Stimulated activated naive CD8-positive, alpha-beta T cell treated with anti-CD3 and anti-CD28 coated beads, Interleukin-15, amount 100 ng/mL, for 72 hours (primary cell): ENCODE measurements around the gene AGO3.

Experiments
- ATAC-seq: fragments of 150-1000 bp; cut with Tn5 transposase; 2 replicates; pipeline ENCODE4 v1.10.0; 2021; ENCODE audit warnings: mild to moderate bottlenecking, moderate library complexity
- DNase-seq, 2 donors: peaks; one replicate each; pipeline ENCODE4 v3.0.0; 2021 to 2022
- H3K27ac Mint-ChIP-seq, 2 donors: one replicate each; pipeline ENCODE4 v1.8.0; 2022; ENCODE audit warnings: mild to moderate bottlenecking in 2 of 2, mixed read lengths in 2 of 2, moderate library complexity in 2 of 2
- H3K27me3 Mint-ChIP-seq: one replicate; pipeline ENCODE4 v1.8.0; 2022; ENCODE audit warnings: mixed read lengths
- H3K4me1 Mint-ChIP-seq: one replicate; pipeline ENCODE4 v1.8.0; 2022; ENCODE audit warnings: mild to moderate bottlenecking, mixed read lengths
- H3K4me3 Mint-ChIP-seq, 2 donors: one replicate each; pipeline ENCODE4 v1.8.0; 2022; ENCODE audit warnings: mild to moderate bottlenecking in 2 of 2, mixed read lengths in 2 of 2, moderate library complexity in 1 of 2
- H3K9me3 Mint-ChIP-seq, 2 donors: one replicate each; pipeline ENCODE4 v1.8.0; 2022; ENCODE audit warnings: mixed read lengths in 2 of 2

The AGO3 gene

DNA sequence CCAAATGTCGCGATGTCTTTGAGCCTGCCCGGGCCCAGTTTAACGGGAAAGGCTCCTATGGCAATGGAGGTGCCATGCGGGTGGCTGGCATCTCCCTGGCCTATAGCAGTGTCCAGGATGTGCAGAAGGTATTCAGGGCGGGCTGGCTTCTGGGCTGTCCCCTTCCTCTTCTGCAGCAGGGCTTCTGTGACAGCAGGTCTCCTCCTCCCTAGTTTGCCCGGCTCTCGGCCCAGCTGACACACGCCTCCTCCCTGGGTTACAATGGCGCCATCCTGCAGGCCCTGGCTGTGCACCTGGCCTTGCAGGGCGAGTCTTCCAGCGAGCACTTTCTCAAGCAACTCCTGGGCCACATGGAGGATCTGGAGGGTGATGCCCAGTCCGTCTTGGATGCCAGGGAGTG is 160.8 kb downstream of the AGO3 start:
- peaks cover 46% of the 10 kb centered on the region for H3K4me1 Mint-ChIP-seq
- peak overlapping the region in 1 of 2 donors; percentile 32 for H3K4me3 Mint-ChIP-seq
- H3K27me3 Mint-ChIP-seq = no peaks in the 10 kb centered on the region
- DNase-seq = no peak
- H3K27ac Mint-ChIP-seq = peak overlapping the region in 1 of 2 donors; percentile 93
- ATAC-seq = no peak
- no peaks in the 10 kb centered on the region for H3K9me3 Mint-ChIP-seq

DNA sequence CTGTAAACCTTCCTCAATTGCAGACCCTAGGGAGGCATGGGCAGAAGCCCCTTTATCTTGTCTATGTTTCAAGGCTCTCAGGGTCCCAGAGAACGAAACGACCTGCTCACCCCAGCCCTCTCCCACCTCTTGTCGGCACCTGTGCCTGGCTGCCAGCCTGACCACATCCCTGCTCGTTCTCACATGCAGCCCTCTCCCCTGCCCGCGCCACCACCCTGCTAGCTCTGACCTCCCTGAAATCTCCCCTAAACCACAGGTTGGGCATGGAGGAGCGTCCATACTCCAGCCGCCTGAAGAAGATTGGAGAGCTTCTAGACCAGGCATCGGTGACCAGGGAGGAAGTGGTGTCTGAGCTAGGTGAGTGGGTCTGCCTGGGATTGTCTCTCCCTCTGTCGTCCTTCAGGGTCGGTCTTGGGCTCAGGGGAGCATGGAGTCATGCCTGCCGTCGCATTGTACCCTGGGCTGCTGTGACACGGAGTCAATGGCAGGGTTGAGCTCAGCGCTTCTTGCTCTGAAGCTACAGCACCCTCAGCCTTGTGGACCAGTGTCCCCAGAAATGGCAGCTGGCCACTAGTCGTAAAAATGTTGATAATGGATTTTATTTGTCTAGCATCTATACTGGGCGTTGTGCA is 161.4 kb downstream of the AGO3 start:
- H3K4me1 Mint-ChIP-seq = peaks cover 42% of the 10 kb centered on the region
- no peaks in the 10 kb centered on the region for H3K27me3 Mint-ChIP-seq
- no peaks in the 10 kb centered on the region for H3K9me3 Mint-ChIP-seq
- ATAC-seq (no peak), DNase-seq (no peak)
- H3K27ac Mint-ChIP-seq = no peak overlapping the region
- no peak overlapping the region for H3K4me3 Mint-ChIP-seq

DNA sequence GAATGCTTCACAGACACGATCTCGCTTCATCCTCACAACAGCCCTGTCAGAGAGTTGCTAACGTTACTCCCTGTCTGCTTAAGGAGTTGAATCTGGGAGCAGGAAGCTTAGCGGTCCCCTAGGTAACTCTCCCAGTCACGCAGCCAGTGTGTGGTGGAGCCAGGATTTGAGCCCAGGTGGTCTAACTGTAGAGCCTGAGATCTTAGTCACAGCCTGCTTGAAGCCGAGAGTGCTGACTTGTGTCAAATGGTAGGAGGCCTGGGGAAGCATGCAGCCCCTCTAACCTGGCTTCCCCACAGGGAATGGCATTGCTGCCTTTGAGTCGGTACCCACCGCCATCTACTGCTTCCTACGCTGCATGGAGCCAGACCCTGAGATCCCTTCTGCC is 161.9 kb downstream of the AGO3 start:
- H3K27ac Mint-ChIP-seq = no peak overlapping the region
- no peak for DNase-seq
- no peak for ATAC-seq

DNA sequence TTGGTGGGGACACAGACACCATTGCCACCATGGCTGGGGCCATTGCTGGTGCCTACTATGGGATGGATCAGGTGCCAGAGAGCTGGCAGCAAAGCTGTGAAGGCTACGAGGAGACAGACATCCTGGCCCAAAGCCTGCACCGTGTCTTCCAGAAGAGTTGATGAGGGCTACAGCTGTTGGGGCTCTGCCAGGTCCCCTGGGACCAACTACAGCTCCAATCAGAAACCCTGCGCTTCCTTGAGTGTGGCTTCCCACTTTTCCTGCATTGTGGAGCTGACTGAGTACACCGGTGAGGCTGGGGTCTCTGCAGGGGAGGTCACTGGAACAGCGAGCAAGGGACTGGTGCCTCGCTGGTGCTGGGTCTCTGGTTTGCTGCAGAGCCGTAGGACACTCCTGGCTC is 162.3 kb downstream of the AGO3 start:
- ATAC-seq = no peak
- H3K4me1 Mint-ChIP-seq = peaks cover 41% of the 10 kb centered on the region
- no peak for DNase-seq
- no peak overlapping the region for H3K27ac Mint-ChIP-seq
- H3K9me3 Mint-ChIP-seq = no peaks in the 10 kb centered on the region
- no peak overlapping the region for H3K4me3 Mint-ChIP-seq
- no peaks in the 10 kb centered on the region for H3K27me3 Mint-ChIP-seq

More for the DNA sequence above, 161.9 kb downstream of the AGO3 start:
- H3K4me3 Mint-ChIP-seq = no peak overlapping the region
- no peaks in the 10 kb centered on the region for H3K27me3 Mint-ChIP-seq
- no peaks in the 10 kb centered on the region for H3K9me3 Mint-ChIP-seq
- H3K4me1 Mint-ChIP-seq = peaks cover 41% of the 10 kb centered on the region

DNA sequence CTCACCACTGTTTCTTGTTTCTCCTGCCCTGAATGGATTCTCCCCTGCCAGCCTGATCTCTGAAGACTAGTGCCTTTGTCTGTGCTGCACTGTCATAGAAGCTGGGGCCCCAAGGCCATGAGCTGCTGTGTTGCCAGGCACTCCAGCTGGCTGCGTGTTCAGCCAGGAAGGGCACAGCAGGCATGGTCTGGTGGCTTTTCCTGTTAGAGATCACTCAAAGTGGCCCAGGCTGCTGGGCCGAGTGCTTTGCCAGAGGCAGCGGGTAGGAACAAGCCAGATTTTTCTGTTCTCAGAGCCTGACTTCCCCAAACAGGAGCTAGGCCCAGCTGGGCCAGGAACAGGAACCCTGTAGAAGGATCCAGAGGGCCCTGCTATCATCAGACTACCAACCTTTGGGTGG is 163.0 kb downstream of the AGO3 start:
- no peak overlapping the region for H3K27ac Mint-ChIP-seq
- H3K4me1 Mint-ChIP-seq = peaks cover 41% of the 10 kb centered on the region
- no peaks in the 10 kb centered on the region for H3K27me3 Mint-ChIP-seq
- ATAC-seq (no peak), DNase-seq (no peak)
- no peak overlapping the region for H3K4me3 Mint-ChIP-seq
- no peaks in the 10 kb centered on the region for H3K9me3 Mint-ChIP-seq

DNA sequence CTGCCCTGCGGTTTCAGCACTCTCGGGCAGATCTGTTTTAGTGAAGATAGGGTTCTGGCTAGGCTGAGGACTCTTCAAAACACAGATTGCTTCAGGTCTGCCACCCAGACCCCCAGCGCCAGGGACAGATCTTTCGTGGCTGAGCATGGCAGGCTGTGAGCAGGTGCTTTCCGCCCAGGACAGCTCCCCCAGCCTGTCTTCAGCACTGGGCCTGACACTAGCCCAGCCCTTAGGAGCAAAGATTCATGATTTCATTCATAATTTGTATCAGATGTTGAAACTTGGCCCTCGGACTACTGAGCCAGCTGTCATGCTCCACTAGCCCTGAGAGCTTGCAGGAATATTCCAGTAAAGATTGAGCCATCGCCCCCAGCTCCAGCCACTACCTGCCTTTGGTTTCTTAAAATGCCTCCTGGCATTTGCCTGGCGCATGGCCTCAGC is 163.7 kb downstream of the AGO3 start:
- Mint-ChIP-seq H3K4me1 (peaks cover 38% of the 10 kb centered on the region), H3K27ac (no peak overlapping the region), H3K9me3 (no peaks in the 10 kb centered on the region), H3K4me3 (no peak overlapping the region), H3K27me3 (no peaks in the 10 kb centered on the region)
- DNase-seq (no peak), ATAC-seq (no peak)

DNA sequence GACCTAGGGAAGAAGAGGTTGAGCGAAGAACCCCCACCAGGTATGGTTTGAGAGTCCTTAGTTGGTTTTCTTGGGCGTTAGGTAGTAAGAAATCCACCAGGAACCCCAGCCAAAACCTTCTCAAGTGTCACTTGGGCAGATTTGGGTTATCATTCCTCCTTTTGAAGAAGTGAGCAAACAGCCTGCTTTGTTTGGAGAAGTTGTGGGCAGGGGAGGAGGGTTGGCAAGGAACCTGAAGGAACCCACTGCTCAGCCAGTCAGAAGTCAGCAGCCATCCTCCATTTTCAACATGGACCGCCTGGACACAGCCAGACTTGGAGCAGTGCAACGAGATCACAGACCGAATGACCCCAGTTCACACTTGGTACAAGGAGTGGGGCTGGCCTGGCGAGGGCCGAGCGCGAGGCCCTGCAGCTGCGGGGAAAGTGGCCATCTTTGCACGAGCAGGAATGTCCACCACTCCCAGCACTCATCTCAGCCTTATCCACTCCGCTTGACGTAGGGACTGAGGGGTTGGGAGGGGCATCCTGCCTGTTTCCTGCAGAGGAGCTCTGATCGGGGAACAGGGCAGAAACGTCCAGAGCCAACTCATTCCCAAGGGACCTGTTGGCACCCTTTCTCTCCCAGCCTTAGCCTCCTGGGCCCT is 165.0 kb downstream of the AGO3 start:
- DNase-seq (no peak), ATAC-seq (no peak)
- Mint-ChIP-seq H3K27me3 (no peaks in the 10 kb centered on the region), H3K27ac (no peak overlapping the region), H3K4me3 (no peak overlapping the region), H3K9me3 (no peaks in the 10 kb centered on the region), H3K4me1 (peaks cover 39% of the 10 kb centered on the region)

DNA sequence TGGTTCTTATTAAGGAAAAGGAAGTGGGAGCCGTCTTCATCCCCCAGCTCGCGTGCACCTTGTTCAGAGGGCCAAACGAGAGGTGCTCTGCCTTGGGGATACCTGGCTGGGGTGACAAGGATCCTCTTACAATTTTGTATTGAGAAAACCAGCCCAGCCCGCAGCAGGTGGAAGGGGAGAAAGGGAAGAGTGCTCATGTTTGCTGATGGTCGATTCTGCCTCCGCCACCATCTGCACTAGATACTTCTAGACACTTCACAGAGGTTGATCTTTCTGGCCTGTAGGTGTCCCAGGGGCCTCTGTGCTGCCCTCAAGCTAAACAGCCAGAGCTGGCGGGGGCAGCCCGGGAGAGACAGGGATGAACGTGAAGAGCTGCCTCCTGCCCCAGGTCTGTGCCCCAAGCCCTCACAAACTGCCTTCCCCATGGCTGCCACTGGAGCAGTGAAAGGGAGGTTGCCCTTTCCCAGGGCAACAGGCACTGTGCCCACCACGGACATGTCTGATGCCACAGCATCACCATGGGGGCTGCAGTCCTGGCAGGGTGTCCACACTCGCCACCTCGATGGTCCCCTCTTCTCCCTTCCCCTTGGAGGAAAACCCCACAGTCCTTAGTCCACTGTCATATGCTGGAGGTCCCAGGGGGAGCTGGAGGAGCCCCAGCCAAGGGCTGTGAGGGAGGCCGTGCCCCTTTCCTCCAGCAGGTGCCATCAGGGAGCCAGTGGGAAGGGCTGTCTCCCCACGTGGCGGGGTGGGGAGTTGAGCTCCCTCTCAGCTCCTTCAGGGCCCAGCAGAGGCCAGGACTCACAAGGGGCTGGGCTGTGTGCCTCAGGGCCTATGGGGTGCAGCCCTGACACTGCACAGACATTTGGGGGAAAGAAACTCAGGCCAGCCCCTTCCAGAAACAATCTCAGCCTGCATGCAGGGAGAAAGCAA is 165.9 kb downstream of the AGO3 start:
- H3K27me3 Mint-ChIP-seq = no peaks in the 10 kb centered on the region
- H3K4me3 Mint-ChIP-seq = no peak overlapping the region
- ATAC-seq (peak; percentile 12), DNase-seq (no peak)
- peaks cover 30% of the 10 kb centered on the region for H3K4me1 Mint-ChIP-seq
- H3K9me3 Mint-ChIP-seq = no peaks in the 10 kb centered on the region
- H3K27ac Mint-ChIP-seq = peak overlapping the region; percentile 7 to 83

DNA sequence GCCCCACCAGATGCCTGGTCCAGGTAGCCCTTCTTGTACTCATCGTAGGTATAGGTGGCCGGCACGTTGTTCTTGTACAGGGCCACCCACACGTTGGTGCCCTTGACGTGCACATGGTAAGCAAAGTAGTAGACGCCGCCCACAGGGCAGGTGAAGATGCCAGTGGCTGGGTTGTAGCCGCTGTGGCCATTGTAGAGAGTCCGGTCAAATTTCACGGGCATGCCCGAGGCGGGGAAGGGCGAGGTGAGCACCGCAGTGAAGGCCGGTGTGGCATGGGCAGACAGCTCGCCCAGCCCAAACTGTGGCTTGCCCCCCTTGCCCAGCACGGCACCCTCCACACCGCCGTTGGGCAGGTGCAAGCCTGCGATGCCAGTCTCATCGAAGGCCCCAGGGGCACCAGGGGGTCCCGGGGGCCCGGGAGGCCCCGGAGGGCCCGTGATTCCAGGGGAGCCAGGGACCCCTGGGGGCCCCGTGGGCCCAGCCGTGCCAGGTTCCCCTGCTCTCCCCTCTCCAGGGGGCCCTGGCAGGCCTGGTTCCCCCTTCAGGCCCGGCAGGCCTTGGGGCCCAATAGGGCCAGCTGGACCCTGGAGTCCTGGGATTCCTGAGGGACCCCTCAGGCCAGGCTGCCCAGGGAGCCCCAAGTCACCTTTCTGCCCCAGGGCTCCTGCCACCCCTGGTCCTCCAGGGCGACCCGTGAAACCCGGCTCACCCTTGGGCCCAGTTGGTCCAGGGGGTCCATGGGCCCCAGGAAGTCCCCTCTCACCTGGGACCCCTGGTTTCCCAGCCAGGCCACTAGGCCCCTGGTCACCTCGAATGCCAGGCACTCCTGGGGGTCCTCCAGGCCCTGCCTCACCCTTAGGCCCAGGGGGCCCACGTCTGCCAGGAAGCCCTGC is 167.0 kb downstream of the AGO3 start:
- Mint-ChIP-seq H3K4me3 (no peak overlapping the region), H3K9me3 (no peaks in the 10 kb centered on the region), H3K4me1 (peaks cover 19% of the 10 kb centered on the region), H3K27me3 (no peaks in the 10 kb centered on the region), H3K27ac (peak overlapping the region in 1 of 2 donors; percentile 17)
- DNase-seq = no peak
- ATAC-seq = peak; percentile 19

DNA sequence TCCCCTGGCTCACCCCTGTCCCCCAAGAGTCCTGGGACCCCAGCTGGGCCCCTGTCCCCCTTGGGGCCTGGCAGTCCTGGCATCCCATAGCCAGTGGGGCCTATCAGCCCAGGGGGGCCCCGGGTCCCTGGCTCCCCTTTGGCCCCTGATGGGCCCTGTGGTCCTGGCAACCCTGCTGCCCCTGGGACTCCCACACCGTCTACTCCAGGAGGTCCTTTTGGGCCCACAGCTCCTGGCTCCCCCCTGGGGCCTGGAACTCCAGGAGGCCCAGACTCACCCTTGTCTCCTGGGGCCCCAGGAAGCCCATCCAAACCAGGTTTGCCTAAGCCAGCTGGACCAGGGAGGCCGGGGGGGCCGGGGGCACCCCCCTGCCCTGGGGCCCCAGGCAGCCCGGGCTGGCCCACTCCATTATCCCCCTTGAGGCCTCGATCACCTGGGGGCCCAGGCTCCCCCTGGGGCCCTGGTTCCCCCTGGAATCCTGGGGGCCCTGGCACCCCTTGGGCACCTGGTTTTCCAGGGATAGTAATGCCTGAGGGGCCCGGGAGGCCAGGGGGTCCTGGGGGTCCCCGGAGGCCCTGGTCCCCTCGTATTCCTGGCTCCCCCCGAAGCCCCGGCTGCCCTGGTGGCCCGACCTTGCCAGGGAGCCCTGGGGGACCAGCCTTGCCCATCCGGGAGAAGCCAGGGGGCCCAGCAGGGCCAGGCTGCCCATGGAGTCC is 167.9 kb downstream of the AGO3 start:
- no peaks in the 10 kb centered on the region for H3K9me3 Mint-ChIP-seq
- H3K4me3 Mint-ChIP-seq = no peak overlapping the region
- DNase-seq (no peak), ATAC-seq (peak; percentile 21)
- no peak overlapping the region for H3K27ac Mint-ChIP-seq
- H3K27me3 Mint-ChIP-seq = no peaks in the 10 kb centered on the region
- peaks cover 12% of the 10 kb centered on the region for H3K4me1 Mint-ChIP-seq

DNA sequence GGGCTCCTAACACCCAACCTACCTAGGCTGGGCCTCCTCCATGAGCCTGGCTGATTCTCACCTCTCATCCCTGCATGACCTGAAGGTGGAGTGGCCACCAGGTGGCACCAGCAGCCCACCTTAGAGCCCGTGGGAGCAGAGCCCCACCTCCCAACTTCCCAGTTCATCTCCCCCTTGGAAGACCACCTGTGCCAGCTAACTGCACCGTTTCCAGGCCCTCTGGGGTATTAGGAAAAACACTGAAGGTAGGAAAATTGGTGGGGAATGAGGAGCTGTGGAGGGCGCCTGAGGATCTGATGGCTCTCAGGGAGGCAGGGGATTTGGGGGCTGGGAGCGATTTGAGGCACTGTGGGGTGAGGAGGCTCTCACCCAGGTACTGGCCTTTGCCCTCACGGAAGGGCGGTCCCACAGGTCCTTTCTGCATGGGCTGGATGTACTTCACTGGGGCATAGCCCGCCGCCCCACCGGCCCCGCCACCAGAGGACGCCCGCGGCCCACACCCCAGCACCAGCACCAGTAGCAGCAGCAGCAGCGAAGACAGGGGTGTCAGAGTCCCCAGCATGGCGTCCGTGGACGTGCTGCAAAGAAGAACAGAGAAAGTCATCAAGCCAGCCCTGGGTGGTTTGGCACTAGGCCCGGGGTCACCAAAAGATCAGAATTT is 168.9 kb downstream of the AGO3 start:
- ATAC-seq = peak; percentile 88
- DNase-seq = peak; percentile 71 to 76
- peaks cover 12% of the 10 kb centered on the region for H3K4me1 Mint-ChIP-seq
- no peaks in the 10 kb centered on the region for H3K27me3 Mint-ChIP-seq
- no peak overlapping the region for H3K27ac Mint-ChIP-seq
- H3K4me3 Mint-ChIP-seq = peak overlapping the region in 1 of 2 donors; percentile 26
- no peaks in the 10 kb centered on the region for H3K9me3 Mint-ChIP-seq

DNA sequence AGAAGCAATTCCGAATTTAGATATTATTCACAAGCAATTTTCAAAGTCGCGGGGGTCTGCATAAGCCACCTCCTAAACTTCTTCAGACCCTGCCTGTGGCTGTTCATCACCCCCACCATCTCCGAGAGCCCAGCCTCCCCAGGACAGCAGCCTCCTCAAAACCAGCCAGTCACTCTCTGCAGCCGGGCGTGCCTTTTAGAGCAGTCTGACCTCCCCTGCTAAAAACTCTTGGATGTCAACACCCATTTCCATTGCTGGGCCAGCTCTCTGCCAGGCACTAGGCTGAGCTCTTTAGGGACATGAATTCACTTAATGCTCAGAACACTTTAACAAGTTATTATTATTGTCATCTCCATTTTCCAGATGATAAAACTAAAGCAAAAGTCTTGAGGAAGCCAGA is 169.5 kb downstream of the AGO3 start:
- no peaks in the 10 kb centered on the region for H3K9me3 Mint-ChIP-seq
- DNase-seq = no peak
- peaks cover 12% of the 10 kb centered on the region for H3K4me1 Mint-ChIP-seq
- H3K27ac Mint-ChIP-seq = no peak overlapping the region
- no peak for ATAC-seq
- H3K4me3 Mint-ChIP-seq = no peak overlapping the region
- no peaks in the 10 kb centered on the region for H3K27me3 Mint-ChIP-seq

DNA sequence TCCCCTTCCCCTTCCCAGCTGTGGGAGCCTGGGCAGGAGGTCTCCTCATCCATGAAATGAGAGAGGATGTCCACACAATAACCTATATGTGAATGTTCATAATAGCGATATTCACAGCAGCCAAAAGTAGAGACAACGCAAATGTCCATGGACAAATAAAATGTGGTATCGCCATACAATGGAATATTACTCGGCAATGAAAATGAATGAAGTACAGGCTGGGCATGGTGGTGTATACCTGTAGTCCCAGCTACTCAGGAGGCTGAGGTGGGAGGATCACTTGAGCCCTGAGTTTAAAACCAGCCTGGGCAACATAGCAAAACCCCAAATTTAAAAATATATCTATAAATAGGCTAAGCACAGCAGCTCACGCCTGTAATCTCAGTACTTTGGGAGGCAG is 170.6 kb downstream of the AGO3 start:
- Mint-ChIP-seq H3K27me3 (no peaks in the 10 kb centered on the region), H3K27ac (no peak overlapping the region), H3K9me3 (no peaks in the 10 kb centered on the region), H3K4me1 (peaks cover 23% of the 10 kb centered on the region), H3K4me3 (no peak overlapping the region)
- DNase-seq (no peak), ATAC-seq (no peak)

DNA sequence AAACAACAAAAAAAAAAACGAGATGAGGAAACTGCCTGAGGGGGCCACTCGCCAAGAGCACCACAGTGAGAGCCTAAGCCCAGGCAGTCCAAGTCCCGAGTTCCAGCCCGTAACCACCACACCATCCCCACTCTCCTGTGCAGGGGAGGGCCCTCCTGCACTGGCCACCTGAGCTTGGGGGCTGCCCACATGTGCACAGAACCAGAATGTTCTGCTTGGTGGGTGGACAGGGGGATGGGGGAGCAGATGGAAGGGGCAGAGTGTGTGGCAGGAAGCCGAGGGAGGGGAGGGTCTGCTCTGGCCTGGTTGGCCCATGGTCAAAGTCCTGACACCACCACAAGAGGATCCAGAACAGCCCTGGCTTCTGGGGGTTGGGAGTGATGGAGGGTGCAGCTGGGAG is 175.4 kb downstream of the AGO3 start:
- DNase-seq (no peak), ATAC-seq (no peak)
- H3K9me3 Mint-ChIP-seq = no peaks in the 10 kb centered on the region
- no peaks in the 10 kb centered on the region for H3K27me3 Mint-ChIP-seq
- peaks cover 49% of the 10 kb centered on the region for H3K4me1 Mint-ChIP-seq
- no peak overlapping the region for H3K27ac Mint-ChIP-seq
- H3K4me3 Mint-ChIP-seq = no peak overlapping the region
